LHCN-M2 (cell line): ENCODE measurements around the gene ABR. TPM values are rescaled to one million over a fixed set of nuclear protein-coding genes. Genes with fewer than 3 reads are reported as not detected.
A peak's percentile ranks its signal among the peaks of the same experiment; 100 is the strongest.
"Not testable (repeated sequence)": the region's sequence is repeated elsewhere in the genome, so short reads cannot be mapped to it uniquely, and the experiment has no call there.

ENCODE experiments used
- DNase-seq: peaks from one replicate; pipeline ENCODE4 v3.0.0-alpha.2; 2012; ENCODE audit warnings: low read depth
- total RNA-seq: library from RNA; depleted of rRNA; stranded (reverse); fragments of >200 nt; gene quantifications from 2 replicates; pipeline ENCODE4 v1.2.3, GENCODE V29; 2014

Gene ABR
- total RNA-seq, 1 experiment from 2014 or later = 79.6 TPM

GRCh38 chr17:1174263-1174880 is 5.4 kb downstream of the ABR start:
- DNase-seq = no peak

GRCh38 chr17:1173432-1174262 is 6.1 kb downstream of the ABR start:
- no peak for DNase-seq

GRCh38 chr17:1171953-1172352 is 7.8 kb downstream of the ABR start:
- no peak for DNase-seq

GRCh38 chr17:1170739-1171138 is 9.0 kb downstream of the ABR start:
- DNase-seq = no peak

- DNase-seq = no peak
These were observed 9.9 kb downstream of the ABR start for GRCh38 chr17:1169929-1170312.

- no peak for DNase-seq
These were observed 10.4 kb downstream of the ABR start for GRCh38 chr17:1169221-1169928.

- DNase-seq = no peak
These were observed 11.1 kb downstream of the ABR start for GRCh38 chr17:1168533-1169220.

- DNase-seq = no peak
These were observed 13.5 kb downstream of the ABR start for GRCh38 chr17:1166276-1166675.

- DNase-seq = no peak
These were observed 13.9 kb downstream of the ABR start for GRCh38 chr17:1165836-1166235.

- no peak for DNase-seq
These were observed 14.7 kb downstream of the ABR start for GRCh38 chr17:1164935-1165556.

GRCh38 chr17:1162116-1162855 is 17.5 kb downstream of the ABR start:
- peak; percentile 18 for DNase-seq

GRCh38 chr17:1160591-1161390 is 19.0 kb downstream of the ABR start:
- no peak for DNase-seq

GRCh38 chr17:1159431-1160180 is 20.2 kb downstream of the ABR start:
- no peak for DNase-seq

- no peak for DNase-seq
These were observed 20.9 kb downstream of the ABR start for GRCh38 chr17:1158879-1159278.

- no peak for DNase-seq
These were observed 22.9 kb downstream of the ABR start for GRCh38 chr17:1156864-1157263.

- no peak for DNase-seq
These were observed 25.1 kb downstream of the ABR start for GRCh38 chr17:1154704-1155103.

- peak; percentile 27 for DNase-seq
These were observed 25.8 kb downstream of the ABR start for GRCh38 chr17:1153795-1154546.

GRCh38 chr17:1152582-1152981 is 27.2 kb downstream of the ABR start:
- DNase-seq = not testable (repeated sequence)
